ENCODE data around the gene B4GALT1.

B4GALT1 gene

DNA sequence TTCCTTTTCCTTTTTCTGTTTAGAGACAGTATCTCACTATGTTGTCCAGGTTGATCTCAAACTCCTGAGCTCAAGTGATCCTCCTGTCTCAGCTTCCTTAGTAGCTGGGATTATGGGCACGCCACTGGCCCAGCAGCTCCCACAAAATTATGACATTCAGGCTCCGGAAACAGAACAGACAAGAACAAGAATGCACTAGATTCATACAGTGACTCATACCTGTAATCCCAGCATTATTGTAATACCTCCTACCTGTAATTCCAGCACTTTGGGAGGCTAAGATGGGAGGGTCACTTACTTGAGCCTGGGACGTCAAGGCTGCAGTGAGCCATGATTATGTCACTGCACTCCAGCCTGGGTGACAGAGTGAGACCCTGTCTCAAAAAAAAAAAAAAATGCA, 26.7 kb upstream of the B4GALT1 start:
- DNase-seq (ENCODE audit: insufficient read length) (no peak), FAIRE-seq (no peak)

GRCh38 chr9:33192493-33193255, 25.5 kb upstream of the B4GALT1 start:
- FAIRE-seq (no peak), DNase-seq (ENCODE audit: insufficient read length) (no peak)
- TF ChIP-seq POLR2AphosphoS5 (IDR thresholded peaks at IDR 0.05; ENCODE audit: low read depth, low read length), result no peak
- no peak for TF ChIP-seq TAF1 (IDR thresholded peaks at IDR 0.05; ENCODE audit: borderline replicate concordance, low read depth, low read length)
- no peak for TF ChIP-seq POLR2A (IDR thresholded peaks at IDR 0.05; ENCODE audit: low read depth, low read length)

More for the DNA sequence above, 26.7 kb upstream of the B4GALT1 start:
- no peak for TF ChIP-seq POLR2AphosphoS5 (IDR thresholded peaks at IDR 0.05; ENCODE audit: low read depth, low read length)
- TF ChIP-seq TAF1 (IDR thresholded peaks at IDR 0.05; ENCODE audit: borderline replicate concordance, low read depth, low read length), result no peak
- TF ChIP-seq POLR2A (IDR thresholded peaks at IDR 0.05; ENCODE audit: low read depth, low read length), result no peak

GRCh38 chr9:33190021-33190705, 23.0 kb upstream of the B4GALT1 start:
- TF ChIP-seq TAF1 (IDR thresholded peaks at IDR 0.05; ENCODE audit: borderline replicate concordance, low read depth, low read length) (no peak), POLR2A (IDR thresholded peaks at IDR 0.05; ENCODE audit: low read depth, low read length) (no peak), POLR2AphosphoS5 (IDR thresholded peaks at IDR 0.05; ENCODE audit: low read depth, low read length) (no peak)
- DNase-seq (ENCODE audit: insufficient read length) (no peak), FAIRE-seq (no peak)

DNA sequence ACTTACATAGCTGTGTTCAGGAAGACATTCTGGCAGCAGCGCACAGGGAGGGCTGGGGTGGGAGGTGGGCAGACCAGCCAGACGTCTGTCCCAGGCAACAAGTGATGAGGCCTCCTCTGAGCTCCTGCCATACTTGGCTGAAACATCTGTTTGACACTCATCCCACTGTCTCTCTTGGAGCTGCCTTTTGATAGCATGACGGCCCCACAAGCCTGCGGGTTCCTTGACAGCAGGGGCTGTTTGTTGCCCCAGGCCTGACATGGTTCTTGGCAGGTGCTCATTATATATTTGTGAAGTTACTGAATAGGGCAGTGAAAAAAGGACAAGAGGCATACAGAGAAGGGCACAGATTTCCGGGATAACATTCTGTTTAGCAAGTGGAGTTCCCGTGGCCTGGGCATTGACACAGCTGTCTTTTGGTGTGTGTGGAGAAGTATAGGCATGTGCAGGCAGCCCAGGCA, 22.2 kb upstream of the B4GALT1 start:
- TF ChIP-seq POLR2A (IDR thresholded peaks at IDR 0.05; ENCODE audit: low read depth, low read length) (no peak), POLR2AphosphoS5 (IDR thresholded peaks at IDR 0.05; ENCODE audit: low read depth, low read length) (no peak), TAF1 (IDR thresholded peaks at IDR 0.05; ENCODE audit: borderline replicate concordance, low read depth, low read length) (no peak)
- DNase-seq (ENCODE audit: insufficient read length) (no peak), FAIRE-seq (no peak)

DNA sequence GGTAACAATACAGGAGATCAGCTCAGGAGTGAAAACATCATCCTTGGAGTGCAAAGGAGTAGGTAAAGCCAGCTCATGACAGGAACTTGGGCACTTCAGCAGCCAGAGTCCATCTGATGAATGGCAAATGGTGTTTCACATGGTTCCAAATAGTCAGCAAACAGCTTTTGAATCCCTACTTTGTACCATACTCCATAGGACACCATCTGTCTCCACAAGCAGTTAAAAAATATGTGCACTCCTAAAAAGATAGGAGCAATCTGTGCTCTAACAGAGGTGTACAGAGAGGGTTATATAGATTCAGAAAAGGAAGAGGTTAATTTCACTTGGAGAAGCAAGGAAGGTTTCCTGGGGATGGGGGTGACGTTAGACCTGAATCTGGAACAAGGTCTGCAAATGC, 21.6 kb upstream of the B4GALT1 start:
- FAIRE-seq (no peak), DNase-seq (ENCODE audit: insufficient read length) (no peak)
- TF ChIP-seq TAF1 (IDR thresholded peaks at IDR 0.05; ENCODE audit: borderline replicate concordance, low read depth, low read length) (no peak), POLR2AphosphoS5 (IDR thresholded peaks at IDR 0.05; ENCODE audit: low read depth, low read length) (no peak), POLR2A (IDR thresholded peaks at IDR 0.05; ENCODE audit: low read depth, low read length) (no peak)

DNA sequence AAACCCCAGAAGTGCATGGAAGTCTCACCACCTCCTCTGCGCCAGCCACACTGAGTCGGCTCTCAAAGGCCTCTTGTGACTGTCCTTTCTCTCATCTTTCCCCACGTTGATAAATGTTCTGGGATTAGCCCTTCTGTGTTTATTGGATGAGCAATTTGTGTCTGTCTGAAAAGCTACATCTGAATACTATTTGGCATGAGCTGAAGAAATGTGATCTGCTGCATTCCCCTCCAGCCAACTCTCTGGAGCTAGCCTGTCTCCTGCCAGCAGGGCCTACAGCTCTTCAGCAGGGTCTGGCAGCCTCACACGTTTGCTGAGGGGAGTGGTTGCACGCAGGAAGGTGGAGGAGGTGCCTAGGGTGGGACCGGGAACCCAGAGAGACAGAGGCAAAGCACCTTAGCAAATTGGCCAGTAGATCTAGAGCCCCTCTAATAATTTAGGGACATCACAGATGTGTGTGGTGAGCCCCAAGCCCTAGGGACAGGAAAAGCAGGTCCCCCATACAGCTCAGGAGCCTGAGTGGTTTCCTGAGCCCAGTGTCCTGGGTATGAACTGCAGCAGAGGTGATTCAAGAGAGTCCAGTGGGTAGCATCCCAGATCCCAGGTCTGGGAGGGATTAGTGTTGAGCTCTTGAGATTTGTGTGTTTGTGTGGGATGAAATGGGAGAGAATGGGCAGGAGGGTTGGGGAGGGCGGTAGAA, 20.5 kb upstream of the B4GALT1 start:
- FAIRE-seq (no peak), DNase-seq (ENCODE audit: insufficient read length) (no peak)
- TF ChIP-seq POLR2A (IDR thresholded peaks at IDR 0.05; ENCODE audit: low read depth, low read length), result no peak
- TF ChIP-seq POLR2AphosphoS5 (IDR thresholded peaks at IDR 0.05; ENCODE audit: low read depth, low read length), result no peak
- no peak for TF ChIP-seq TAF1 (IDR thresholded peaks at IDR 0.05; ENCODE audit: borderline replicate concordance, low read depth, low read length)

DNA sequence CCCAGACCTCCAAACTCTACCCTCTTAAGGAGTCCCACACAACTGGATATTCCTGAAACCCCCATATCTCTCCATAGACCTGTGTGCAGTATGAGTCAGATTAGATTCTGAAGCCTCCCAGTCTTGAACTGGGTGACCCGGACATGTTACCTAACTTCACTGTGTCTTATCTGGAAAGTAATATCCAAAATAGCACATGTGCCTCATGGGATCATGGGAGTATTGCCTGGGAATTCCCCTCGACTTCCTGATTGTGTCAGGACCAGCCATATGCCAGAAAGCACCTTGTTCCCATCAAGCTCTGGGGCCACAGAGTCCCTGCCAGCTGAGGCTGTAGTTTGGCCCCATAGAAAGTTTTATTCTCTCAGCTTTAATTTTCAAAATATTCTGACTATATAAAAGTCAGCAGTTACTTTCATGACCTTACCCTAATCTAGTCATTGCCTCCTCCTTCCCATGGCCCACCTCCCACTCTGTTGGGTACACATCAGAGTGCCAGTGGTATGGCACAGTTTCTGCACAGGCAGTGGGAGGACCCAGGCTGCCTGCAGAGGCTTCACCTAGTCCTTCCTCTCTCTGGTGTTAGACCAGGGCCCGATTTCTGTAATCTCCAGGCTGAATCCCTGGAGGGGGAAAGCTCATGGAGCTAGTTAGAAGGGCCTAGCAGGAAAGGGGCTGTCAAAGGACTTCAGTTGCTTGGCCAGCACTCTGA, 19.5 kb upstream of the B4GALT1 start:
- FAIRE-seq, result no peak
- TF ChIP-seq TAF1 (IDR thresholded peaks at IDR 0.05; ENCODE audit: borderline replicate concordance, low read depth, low read length), result no peak
- TF ChIP-seq POLR2AphosphoS5 (IDR thresholded peaks at IDR 0.05; ENCODE audit: low read depth, low read length), result no peak
- no peak for TF ChIP-seq POLR2A (IDR thresholded peaks at IDR 0.05; ENCODE audit: low read depth, low read length)

GRCh38 chr9:33185858-33186257, 18.7 kb upstream of the B4GALT1 start:
- no peak for DNase-seq (ENCODE audit: insufficient read length)
- no peak for FAIRE-seq
- no peak for TF ChIP-seq POLR2A (IDR thresholded peaks at IDR 0.05; ENCODE audit: low read depth, low read length)
- no peak for TF ChIP-seq POLR2AphosphoS5 (IDR thresholded peaks at IDR 0.05; ENCODE audit: low read depth, low read length)
- no peak for TF ChIP-seq TAF1 (IDR thresholded peaks at IDR 0.05; ENCODE audit: borderline replicate concordance, low read depth, low read length)

More for the DNA sequence above, 19.5 kb upstream of the B4GALT1 start:
- no peak for DNase-seq (ENCODE audit: insufficient read length)

- no peak for DNase-seq (ENCODE audit: insufficient read length)
- no peak for FAIRE-seq
- TF ChIP-seq TAF1 (IDR thresholded peaks at IDR 0.05; ENCODE audit: borderline replicate concordance, low read depth, low read length), result no peak
- no peak for TF ChIP-seq POLR2AphosphoS5 (IDR thresholded peaks at IDR 0.05; ENCODE audit: low read depth, low read length)
- no peak for TF ChIP-seq POLR2A (IDR thresholded peaks at IDR 0.05; ENCODE audit: low read depth, low read length)
These were observed 18.3 kb upstream of the B4GALT1 start for GRCh38 chr9:33185406-33185805.

- FAIRE-seq (no peak), DNase-seq (ENCODE audit: insufficient read length) (no peak)
- TF ChIP-seq POLR2A (IDR thresholded peaks at IDR 0.05; ENCODE audit: low read depth, low read length) (no peak), TAF1 (IDR thresholded peaks at IDR 0.05; ENCODE audit: borderline replicate concordance, low read depth, low read length) (no peak), POLR2AphosphoS5 (IDR thresholded peaks at IDR 0.05; ENCODE audit: low read depth, low read length) (no peak)
These were observed 17.8 kb upstream of the B4GALT1 start for GRCh38 chr9:33184963-33185362.

DNA sequence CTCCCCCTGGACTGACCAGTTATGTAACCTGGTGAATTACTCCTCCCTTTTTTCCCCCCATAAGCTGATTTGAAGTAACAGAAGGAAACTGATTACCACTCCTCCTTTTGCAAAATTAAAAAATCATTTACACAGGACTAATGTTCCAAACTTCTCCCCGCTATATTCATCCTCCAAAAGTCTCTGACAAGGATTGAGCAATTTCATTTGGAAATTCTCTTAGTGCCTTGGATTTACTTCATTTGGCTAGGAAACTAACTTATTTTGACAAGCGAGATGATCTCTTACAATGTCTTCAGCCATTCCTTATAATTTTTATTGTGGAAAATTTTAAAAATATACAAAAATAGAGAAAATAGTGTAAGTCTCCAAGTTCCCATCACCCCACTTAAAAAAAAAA, 15.4 kb upstream of the B4GALT1 start:
- DNase-seq (ENCODE audit: insufficient read length) (no peak), FAIRE-seq (no peak)
- no peak for TF ChIP-seq POLR2AphosphoS5 (IDR thresholded peaks at IDR 0.05; ENCODE audit: low read depth, low read length)
- TF ChIP-seq TAF1 (IDR thresholded peaks at IDR 0.05; ENCODE audit: borderline replicate concordance, low read depth, low read length), result no peak
- no peak for TF ChIP-seq POLR2A (IDR thresholded peaks at IDR 0.05; ENCODE audit: low read depth, low read length)

All from GM12892 (cell line).